Peyer's patch (tissue), 4 donors: Measurements from ENCODE around the gene MRPL36. TPM values are rescaled to one million over a fixed set of nuclear protein-coding genes. Genes with fewer than 3 reads are reported as not detected.

Experiments used
- DNase-seq, 3 donors: peaks; one replicate each; pipeline ENCODE4 v3.0.0-alpha.2; 2017 to 2019
- H3K27ac ChIP-seq, 4 donors: fragments of 200-600 bp; sonication (generic); one replicate each; pipeline ENCODE4 v1.5.1; 2016 to 2019
- H3K27me3 ChIP-seq, 2 donors: fragments of 200-600 bp; sonication (generic); one replicate each; pipeline ENCODE4 v1.5.1; 2019
- H3K36me3 ChIP-seq, 3 donors: fragments of 200-600 bp; sonication (generic); one replicate each; pipeline ENCODE4 v1.5.1; 2016 to 2019
- H3K4me1 ChIP-seq, 4 donors: fragments of 200-600 bp; sonication (generic); one replicate each; pipeline ENCODE4 v1.5.1; 2016 to 2019
- H3K4me3 ChIP-seq, 4 donors: fragments of 200-600 bp; sonication (generic); 1 replicate in 3 of 4; 2 replicates in 1 of 4; pipeline ENCODE4 v1.5.1; 2016 to 2019; ENCODE audit warnings: mild to moderate bottlenecking in 1 of 4
- H3K9me3 ChIP-seq, 4 donors: fragments of 200-600 bp; sonication (generic); one replicate each; pipeline ENCODE4 v1.5.1; 2016 to 2019; ENCODE audit warnings: mild to moderate bottlenecking in 1 of 4
- POLR2A ChIP-seq, 2 donors: fragments of 450-650 bp; IDR thresholded peaks; one replicate each; pipeline ENCODE4 v1.5.1; 2017; ENCODE audit warnings: antibody characterized with exemption in 2 of 2, mild to moderate bottlenecking in 2 of 2, moderate library complexity in 2 of 2
- total RNA-seq, 4 donors: library from RNA; depleted of rRNA; stranded (reverse); fragments of >200 nt; gene quantifications; one replicate each; pipeline ENCODE4 v1.1.0, GENCODE V29; 2016
- TF ChIP-seq, protein P1 (sequence below), 6 experiments: fragments of 450-650 bp in 4 of 6; fragments of 200-600 bp in 2 of 6; sonication (generic) in 1 of 6; IDR thresholded peaks; one replicate each; pipeline ENCODE4 v1.5.1; 2017 to 2019; ENCODE audit warnings: antibody characterized with exemption in 6 of 6, mild to moderate bottlenecking in 3 of 6, moderate library complexity in 1 of 6

MRPL36 gene
- total RNA-seq, 4 donors from 2014 or later = 21.9 to 23.9 (median 23.3) TPM

GRCh38 chr5:1779021-1779680 is 20.5 kb downstream of the MRPL36 start:
- H3K27ac ChIP-seq = no peak overlapping the region
- no peak for TF ChIP-seq POLR2A (IDR thresholded peaks at IDR 0.05)
- TF ChIP-seq, protein P1, sequence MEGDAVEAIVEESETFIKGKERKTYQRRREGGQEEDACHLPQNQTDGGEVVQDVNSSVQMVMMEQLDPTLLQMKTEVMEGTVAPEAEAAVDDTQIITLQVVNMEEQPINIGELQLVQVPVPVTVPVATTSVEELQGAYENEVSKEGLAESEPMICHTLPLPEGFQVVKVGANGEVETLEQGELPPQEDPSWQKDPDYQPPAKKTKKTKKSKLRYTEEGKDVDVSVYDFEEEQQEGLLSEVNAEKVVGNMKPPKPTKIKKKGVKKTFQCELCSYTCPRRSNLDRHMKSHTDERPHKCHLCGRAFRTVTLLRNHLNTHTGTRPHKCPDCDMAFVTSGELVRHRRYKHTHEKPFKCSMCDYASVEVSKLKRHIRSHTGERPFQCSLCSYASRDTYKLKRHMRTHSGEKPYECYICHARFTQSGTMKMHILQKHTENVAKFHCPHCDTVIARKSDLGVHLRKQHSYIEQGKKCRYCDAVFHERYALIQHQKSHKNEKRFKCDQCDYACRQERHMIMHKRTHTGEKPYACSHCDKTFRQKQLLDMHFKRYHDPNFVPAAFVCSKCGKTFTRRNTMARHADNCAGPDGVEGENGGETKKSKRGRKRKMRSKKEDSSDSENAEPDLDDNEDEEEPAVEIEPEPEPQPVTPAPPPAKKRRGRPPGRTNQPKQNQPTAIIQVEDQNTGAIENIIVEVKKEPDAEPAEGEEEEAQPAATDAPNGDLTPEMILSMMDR (IDR thresholded peaks at IDR 0.05) = no peak
- peak in 2 of 3 donors; percentile 36 to 39 for DNase-seq

GRCh38 chr5:1778138-1779020 is 21.3 kb downstream of the MRPL36 start:
- H3K36me3 ChIP-seq = no peaks in the 10 kb centered on the region
- H3K27me3 ChIP-seq = no peaks in the 10 kb centered on the region
- H3K9me3 ChIP-seq = no peaks in the 10 kb centered on the region
- TF ChIP-seq, protein P1 (IDR thresholded peaks at IDR 0.05) = no peak
- no peak for TF ChIP-seq POLR2A (IDR thresholded peaks at IDR 0.05)
- no peak overlapping the region for H3K27ac ChIP-seq
- H3K4me1 ChIP-seq = no peaks in the 10 kb centered on the region
- H3K4me3 ChIP-seq = no peak overlapping the region
- peak in 1 of 3 donors; percentile 31 for DNase-seq

More at GRCh38 chr5:1779021-1779680, 20.5 kb downstream of the MRPL36 start:
- H3K36me3 ChIP-seq = no peaks in the 10 kb centered on the region
- H3K27me3 ChIP-seq = no peaks in the 10 kb centered on the region
- no peaks in the 10 kb centered on the region for H3K4me1 ChIP-seq
- H3K4me3 ChIP-seq = no peak overlapping the region
- H3K9me3 ChIP-seq = no peaks in the 10 kb centered on the region

- H3K9me3 ChIP-seq = no peaks in the 10 kb centered on the region
- no peaks in the 10 kb centered on the region for H3K27me3 ChIP-seq
- no peaks in the 10 kb centered on the region for H3K4me1 ChIP-seq
- DNase-seq = peak in 1 of 3 donors; percentile 41
- no peak overlapping the region for H3K27ac ChIP-seq
- TF ChIP-seq, protein P1 (IDR thresholded peaks at IDR 0.05) = no peak
- TF ChIP-seq POLR2A (IDR thresholded peaks at IDR 0.05) = no peak
- no peaks in the 10 kb centered on the region for H3K36me3 ChIP-seq
- no peak overlapping the region for H3K4me3 ChIP-seq
Measured at GRCh38 chr5:1777281-1778137, 22.1 kb downstream of the MRPL36 start.

DNA sequence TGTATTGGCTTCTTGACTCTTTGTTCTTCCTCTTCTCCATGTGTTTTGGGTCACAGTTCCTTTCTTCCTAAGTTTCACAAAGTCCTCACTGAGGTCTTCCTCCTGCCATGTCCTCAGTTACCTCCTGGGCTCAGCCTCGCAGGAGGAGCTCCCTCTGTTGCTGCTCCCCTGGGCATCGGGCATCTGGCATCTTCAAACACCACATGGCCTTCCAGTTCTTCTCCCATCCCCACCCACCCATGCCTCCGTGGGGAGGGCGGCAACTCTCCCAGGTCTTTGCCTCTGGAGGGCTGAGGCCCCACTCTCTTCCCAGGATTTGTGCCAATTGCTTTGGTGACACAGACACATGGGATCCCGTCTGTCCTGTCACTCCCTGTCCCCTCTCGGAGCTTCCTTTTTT is 22.8 kb downstream of the MRPL36 start:
- Histone ChIP-seq H3K4me3 (no peak overlapping the region), H3K27ac (no peak overlapping the region), H3K36me3 (no peaks in the 10 kb centered on the region), H3K9me3 (no peaks in the 10 kb centered on the region), H3K4me1 (no peaks in the 10 kb centered on the region), H3K27me3 (no peaks in the 10 kb centered on the region)
- no peak for DNase-seq
- TF ChIP-seq, protein P1 (IDR thresholded peaks at IDR 0.05) = no peak
- TF ChIP-seq POLR2A (IDR thresholded peaks at IDR 0.05) = no peak

- DNase-seq = no peak
- TF ChIP-seq, protein P1 (IDR thresholded peaks at IDR 0.05) = peak in 3 of 6 experiments; percentile 2 to 13 (median 5)
- TF ChIP-seq POLR2A (IDR thresholded peaks at IDR 0.05) = no peak
- no peaks in the 10 kb centered on the region for H3K36me3 ChIP-seq
- H3K4me1 ChIP-seq = no peaks in the 10 kb centered on the region
- H3K9me3 ChIP-seq = no peaks in the 10 kb centered on the region
- H3K27me3 ChIP-seq = no peaks in the 10 kb centered on the region
- H3K4me3 ChIP-seq = no peak overlapping the region
- no peak overlapping the region for H3K27ac ChIP-seq
Measured at GRCh38 chr5:1772634-1773033, 27.0 kb downstream of the MRPL36 start.
